CD8-positive, alpha-beta memory T cell (primary cell): ENCODE measurements around the gene ZNF513. TPM values are rescaled to one million over a fixed set of nuclear protein-coding genes. Genes with fewer than 3 reads are reported as not detected.

Source experiments
- CTCF ChIA-PET: fragments of 350-600 bp; sonication (Branson Sonifier 250); formaldehyde crosslinking; loops from one replicate; lab custom pipeline; 2021; ENCODE audit warnings: antibody characterized with exemption; lab: Charles Lee
- POLR2A ChIA-PET: fragments of 350-600 bp; sonication (Branson Sonifier 250); formaldehyde crosslinking; loops from one replicate; lab custom pipeline; 2021; ENCODE audit warnings: antibody characterized with exemption; lab: Charles Lee
- DNase-seq, 5 donors: peaks; one replicate each; pipeline versions ENCODE4 v3.0.0 to v3.0.0-alpha.2; 2020 to 2022; ENCODE audit warnings: mixed read lengths in 1 of 5
- H3K27ac ChIP-seq: one replicate; pipeline ENCODE4 v1.7.0; 2013; ENCODE audit warnings: low read depth, mild to moderate bottlenecking, low read length, moderate library complexity
- H3K27me3 ChIP-seq: 2 replicates; pipeline ENCODE4 v1.7.0; 2013; ENCODE audit warnings: low read length, mild to moderate bottlenecking; ENCODE audit not compliant: insufficient read depth, poor library complexity, severe bottlenecking
- H3K36me3 ChIP-seq: 2 replicates; pipeline ENCODE4 v1.7.0; 2013; ENCODE audit warnings: mild to moderate bottlenecking, low read length, moderate library complexity; ENCODE audit not compliant: insufficient read depth
- H3K4me1 ChIP-seq: 2 replicates; pipeline ENCODE4 v1.7.0; 2013; ENCODE audit warnings: mild to moderate bottlenecking, low read length, moderate library complexity; ENCODE audit not compliant: insufficient read depth
- H3K4me3 ChIP-seq: 2 replicates; pipeline ENCODE4 v1.7.0; 2013; ENCODE audit warnings: mild to moderate bottlenecking, low read length
- H3K9me3 ChIP-seq: 2 replicates; pipeline ENCODE4 v1.7.0; 2013; ENCODE audit warnings: mild to moderate bottlenecking, low read length
- H3K27ac Mint-ChIP-seq, 8 donors: one replicate each; pipeline ENCODE4 v1.8.0; 2020 to 2021; ENCODE audit warnings: mixed read lengths in 8 of 8, mild to moderate bottlenecking in 6 of 8, inconsistent platforms in 3 of 8, moderate library complexity in 3 of 8
- H3K27me3 Mint-ChIP-seq, 2 donors: one replicate each; pipeline ENCODE4 v1.8.0; 2020 to 2021; ENCODE audit warnings: mixed read lengths in 2 of 2, mild to moderate bottlenecking in 1 of 2, moderate library complexity in 1 of 2
- H3K36me3 Mint-ChIP-seq, 3 donors: one replicate each; pipeline ENCODE4 v1.8.0; 2020 to 2021; ENCODE audit warnings: mixed read lengths in 3 of 3, inconsistent platforms in 1 of 3, mild to moderate bottlenecking in 1 of 3
- H3K4me1 Mint-ChIP-seq, 3 donors: one replicate each; pipeline ENCODE4 v1.8.0; 2020 to 2021; ENCODE audit warnings: mixed read lengths in 3 of 3, inconsistent platforms in 1 of 3, mild to moderate bottlenecking in 1 of 3
- H3K4me3 Mint-ChIP-seq, 7 donors: one replicate each; pipeline ENCODE4 v1.8.0; 2020 to 2021; ENCODE audit warnings: mixed read lengths in 7 of 7, mild to moderate bottlenecking in 6 of 7, moderate library complexity in 4 of 7, inconsistent platforms in 2 of 7
- H3K9me3 Mint-ChIP-seq, 5 donors: one replicate each; pipeline ENCODE4 v1.8.0; 2020 to 2022; ENCODE audit warnings: mixed read lengths in 5 of 5, mild to moderate bottlenecking in 3 of 5, moderate library complexity in 2 of 5, inconsistent platforms in 1 of 5
- polyA plus RNA-seq: library from polyadenylated mRNA; unstranded; fragments of 300-500 nt; fragmentation: Illumina TruSeq; gene quantifications from one replicate; pipeline ENCODE4 v1.2.3, GENCODE V29; 2021
- total RNA-seq, 2 experiments: library from RNA; stranded (reverse); gene quantifications; one replicate each; pipeline ENCODE4 v1.2.3, GENCODE V29; 2021

Gene ZNF513
- total and polyA plus RNA-seq, 3 experiments from 2014 or later = 4.7 to 9.9 (median 9.2) TPM

- Mint-ChIP-seq H3K9me3 (no peaks in the 10 kb centered on the region), H3K36me3 (peaks cover 0 to 33% (median 4%) of the 10 kb centered on the region in 3 donors), H3K27ac (peak overlapping the region; percentile 11 to 91 (median 66)), H3K27me3 (no peaks in the 10 kb centered on the region), H3K4me3 (peak overlapping the region in 1 of 7 donors; percentile 38), H3K4me1 (peaks cover 32 to 70% (median 61%) of the 10 kb centered on the region in 3 donors)
- H3K4me3 ChIP-seq = no peak overlapping the region
- CTCF ChIA-PET = no interaction called here
- DNase-seq = no peak
- H3K9me3 ChIP-seq = no peaks in the 10 kb centered on the region
- POLR2A ChIA-PET = interaction anchor here (0.6 kb wide), 1 partner anchor 9 kb away, joined by 3 read pairs; the partner anchor contains the start of gene PPM1G
- no peaks in the 10 kb centered on the region for H3K36me3 ChIP-seq
- H3K27ac ChIP-seq = no peak overlapping the region
- H3K27me3 ChIP-seq = no peaks in the 10 kb centered on the region
- H3K4me1 ChIP-seq = peaks cover 5% of the 10 kb centered on the region
Measured at GRCh38 chr2:27400348-27401135, 20.0 kb upstream of the ZNF513 start.

GRCh38 chr2:27398962-27399361 is 18.4 kb upstream of the ZNF513 start:
- Mint-ChIP-seq H3K27me3 (no peaks in the 10 kb centered on the region), H3K9me3 (no peaks in the 10 kb centered on the region), H3K27ac (peak overlapping the region in 2 of 8 donors; percentile 72 to 89), H3K4me1 (peaks cover 35 to 63% (median 63%) of the 10 kb centered on the region in 3 donors), H3K36me3 (peaks cover 0 to 26% (median 4%) of the 10 kb centered on the region in 3 donors), H3K4me3 (peak overlapping the region in 1 of 7 donors; percentile 28)
- CTCF ChIA-PET = no interaction called here
- Histone ChIP-seq H3K27me3 (no peaks in the 10 kb centered on the region), H3K4me3 (no peak overlapping the region), H3K4me1 (peaks cover 5% of the 10 kb centered on the region), H3K36me3 (no peaks in the 10 kb centered on the region), H3K27ac (no peak overlapping the region), H3K9me3 (no peaks in the 10 kb centered on the region)
- POLR2A ChIA-PET = no interaction called here
- no peak for DNase-seq

- peaks cover 22% of the 10 kb centered on the region for H3K4me1 ChIP-seq
- H3K9me3 ChIP-seq = no peaks in the 10 kb centered on the region
- POLR2A ChIA-PET = no interaction called here
- peaks cover 0 to 28% (median 7%) of the 10 kb centered on the region in 3 donors for H3K36me3 Mint-ChIP-seq
- no peak overlapping the region for H3K4me3 ChIP-seq
- DNase-seq = no peak
- H3K27me3 Mint-ChIP-seq = no peaks in the 10 kb centered on the region
- CTCF ChIA-PET = interaction anchor here (1.5 kb wide), 1 partner anchor 20 kb away, joined by 3 read pairs; no protein-coding TSS in a partner anchor
- H3K9me3 Mint-ChIP-seq = no peaks in the 10 kb centered on the region
- H3K27ac Mint-ChIP-seq = peak overlapping the region in 3 of 8 donors; percentile 63 to 82 (median 75)
- peaks cover 34 to 61% (median 60%) of the 10 kb centered on the region in 3 donors for H3K4me1 Mint-ChIP-seq
- H3K4me3 Mint-ChIP-seq = peak overlapping the region in 1 of 7 donors; percentile 19
- no peaks in the 10 kb centered on the region for H3K27me3 ChIP-seq
- H3K36me3 ChIP-seq = no peaks in the 10 kb centered on the region
- no peak overlapping the region for H3K27ac ChIP-seq
Measured at GRCh38 chr2:27393225-27393624, 12.7 kb upstream of the ZNF513 start.

- peaks cover 22% of the 10 kb centered on the region for H3K4me1 ChIP-seq
- Mint-ChIP-seq H3K9me3 (no peaks in the 10 kb centered on the region), H3K4me1 (peaks cover 26 to 44% (median 43%) of the 10 kb centered on the region in 3 donors), H3K4me3 (peak overlapping the region; percentile 48 to 81 (median 70)), H3K27ac (peak overlapping the region; percentile 38 to 95 (median 92)), H3K27me3 (no peaks in the 10 kb centered on the region), H3K36me3 (peaks cover 0 to 34% (median 5%) of the 10 kb centered on the region in 3 donors)
- H3K9me3 ChIP-seq = no peaks in the 10 kb centered on the region
- H3K27ac ChIP-seq = peak overlapping the region; percentile 44
- peaks cover 5% of the 10 kb centered on the region for H3K36me3 ChIP-seq
- ChIA-PET CTCF (interaction anchor here (1.0 to 1.4 kb wide), 3 partner anchors 37 to 293 kb away, joined by 3 to 5 read pairs (median 3); no protein-coding TSS in a partner anchor), POLR2A (interaction anchor here (0.7 kb wide), 1 partner anchor 1768 kb away, joined by 3 read pairs; no protein-coding TSS in a partner anchor)
- H3K4me3 ChIP-seq = no peak overlapping the region
- DNase-seq = peak in 1 of 5 donors; percentile 70
- no peaks in the 10 kb centered on the region for H3K27me3 ChIP-seq
Measured at GRCh38 chr2:27390822-27391679, 10.5 kb upstream of the ZNF513 start.

GRCh38 chr2:27381577-27382181 is 1.1 kb upstream of the ZNF513 start:
- peak overlapping the region; percentile 87 to 97 (median 94) for H3K27ac Mint-ChIP-seq
- POLR2A ChIA-PET = no interaction called here
- H3K36me3 ChIP-seq = peaks cover 29% of the 10 kb centered on the region

GRCh38 chr2:27379836-27380625 is 503 bp downstream of the ZNF513 start:
- Mint-ChIP-seq H3K9me3 (no peaks in the 10 kb centered on the region), H3K27me3 (no peaks in the 10 kb centered on the region), H3K36me3 (peaks cover 0 to 88% (median 18%) of the 10 kb centered on the region in 3 donors), H3K27ac (peak overlapping the region; percentile 92 to 97 (median 95)), H3K4me3 (peak overlapping the region; percentile 87 to 95 (median 90)), H3K4me1 (peaks cover 23 to 37% (median 28%) of the 10 kb centered on the region in 3 donors)
- Histone ChIP-seq H3K4me1 (peaks cover 20% of the 10 kb centered on the region), H3K27me3 (no peaks in the 10 kb centered on the region), H3K27ac (peak overlapping the region; percentile 83), H3K4me3 (peak overlapping the region; percentile 78), H3K36me3 (peaks cover 37% of the 10 kb centered on the region), H3K9me3 (no peaks in the 10 kb centered on the region)
- ChIA-PET CTCF (interaction anchor here (1.5 to 4.0 kb wide), 3 partner anchors 10 to 30 kb away, joined by 3 to 21 read pairs (median 7); partner anchors contain the start of genes EIF2B4, PPM1G and SNX17), POLR2A (interaction anchor here (1.3 to 2.6 kb wide), 5 partner anchors 8 to 49 kb away, joined by 3 to 18 read pairs (median 7); partner anchors contain the start of genes EIF2B4, GTF3C2 and PPM1G)
- peak in 4 of 5 donors; percentile 26 to 68 (median 46) for DNase-seq

More at GRCh38 chr2:27381577-27382181, 1.1 kb upstream of the ZNF513 start:
- H3K27ac ChIP-seq = peak overlapping the region; percentile 74
- Mint-ChIP-seq H3K4me3 (peak overlapping the region; percentile 62 to 95 (median 90)), H3K27me3 (no peaks in the 10 kb centered on the region), H3K36me3 (peaks cover 0 to 84% (median 21%) of the 10 kb centered on the region in 3 donors), H3K4me1 (peaks cover 23 to 34% (median 28%) of the 10 kb centered on the region in 3 donors), H3K9me3 (no peaks in the 10 kb centered on the region)
- no peaks in the 10 kb centered on the region for H3K9me3 ChIP-seq
- no peak overlapping the region for H3K4me3 ChIP-seq
- DNase-seq = no peak
- peaks cover 20% of the 10 kb centered on the region for H3K4me1 ChIP-seq
- H3K27me3 ChIP-seq = no peaks in the 10 kb centered on the region
- CTCF ChIA-PET = interaction anchor here (4.0 kb wide), 1 partner anchor 11 kb away, joined by 21 read pairs; the partner anchor contains the start of genes EIF2B4 and SNX17
